Muscle of back (tissue), 11 donors: Measurements from ENCODE around the gene FADS6. TPM values are rescaled to one million over a fixed set of nuclear protein-coding genes. Genes with fewer than 3 reads are reported as not detected.

ENCODE experiments used
- DNase-seq, 3 donors: peaks; one replicate each; pipeline versions ENCODE4 v3.0.0 to v3.0.0-alpha.2; 2013
- polyA plus RNA-seq, 10 donors: library from polyadenylated mRNA; unstranded; fragments of 120-200 nt; gene quantifications; one replicate each; pipeline ENCODE4 v1.2.1, GENCODE V29; 2013; ENCODE audit not compliant: insufficient read length in 10 of 10

Gene FADS6
- polyA plus RNA-seq, 10 donors: 0.24 to 0.84 TPM; not detected in 8

GRCh38 chr17:74832421-74832820 lies 61.0 kb downstream of the FADS6 start:
- no peak for DNase-seq

GRCh38 chr17:74831444-74832146 lies 61.8 kb downstream of the FADS6 start:
- DNase-seq: no peak

- DNase-seq: no peak
Measured at GRCh38 chr17:74830861-74831260, 62.6 kb downstream of the FADS6 start.

GRCh38 chr17:74827800-74828199 lies 65.6 kb downstream of the FADS6 start:
- DNase-seq: no peak

Other genes starting within 250 kb of the FADS6 start
- under 1 TPM; 0.16 to 0.65 (median 0.35) TPM for gene CD300LF, start 180.7 kb downstream of the FADS6 start, polyA plus RNA-seq
- gene RAB37, start 156.4 kb downstream of the FADS6 start, polyA plus RNA-seq: 1 to 10 TPM in 8 of 10 donors, under 1 TPM in 2; 0.38 to 2.6 (median 1.5) TPM
- 10 to 100 TPM in 1 of 10 donors, 1 to 10 TPM in 9; 4.9 to 13.4 (median 8.9) TPM for gene NHERF1, start 145.0 kb downstream of the FADS6 start, polyA plus RNA-seq
- gene NAT9, start 117.3 kb downstream of the FADS6 start, polyA plus RNA-seq: 10 to 100 TPM; 28.4 to 40.0 (median 33.4) TPM
- gene GRIN2C, start 33.7 kb downstream of the FADS6 start, polyA plus RNA-seq: 1 to 10 TPM in 5 of 10 donors, under 1 TPM in 5; 0.60 to 1.8 (median 0.99) TPM
- gene FDXR, start 20.6 kb downstream of the FADS6 start, polyA plus RNA-seq: 1 to 10 TPM; 1.3 to 5.7 (median 2.5) TPM
- under 1 TPM in 3 of 10 donors, not detected in 7; 0.04 to 0.69 (median 0.30) TPM for gene USH1G, start 29.6 kb upstream of the FADS6 start, polyA plus RNA-seq
- not detected for gene OTOP2, start 30.6 kb upstream of the FADS6 start, polyA plus RNA-seq
- not detected for gene OTOP3, start 42.3 kb upstream of the FADS6 start, polyA plus RNA-seq
- gene HID1, start 79.1 kb upstream of the FADS6 start, polyA plus RNA-seq: 1 to 10 TPM; 4.6 to 7.6 (median 5.9) TPM
- gene CDR2L, start 94.0 kb upstream of the FADS6 start, polyA plus RNA-seq: 10 to 100 TPM in 2 of 10 donors, 1 to 10 TPM in 8; 5.7 to 10.8 (median 8.0) TPM
- gene MRPL58, start 119.0 kb upstream of the FADS6 start, polyA plus RNA-seq: 10 to 100 TPM; 18.8 to 24.7 (median 21.6) TPM
- gene ATP5PD, start 153.3 kb upstream of the FADS6 start, polyA plus RNA-seq: 100 to 1,000 TPM; 236 to 279 (median 251) TPM
- gene KCTD2, start 153.6 kb upstream of the FADS6 start, polyA plus RNA-seq: 10 to 100 TPM; 20.1 to 24.2 (median 21.4) TPM
- 10 to 100 TPM in 1 of 10 donors, 1 to 10 TPM in 9; 5.3 to 12.2 (median 7.6) TPM for gene SLC16A5, start 194.3 kb upstream of the FADS6 start, polyA plus RNA-seq
- gene ARMC7, start 216.3 kb upstream of the FADS6 start, polyA plus RNA-seq: 1 to 10 TPM; 4.6 to 7.8 (median 6.6) TPM
- gene NT5C, start 238.1 kb upstream of the FADS6 start, polyA plus RNA-seq: 10 to 100 TPM; 30.3 to 42.9 (median 38.6) TPM